IgD-negative memory B cell (primary cell): ENCODE measurements around the gene RAPGEF4. TPM values are rescaled to one million over a fixed set of nuclear protein-coding genes. Genes with fewer than 3 reads are reported as not detected.

Experiments used
- H3K27ac Mint-ChIP-seq, 3 donors: one replicate each; pipeline ENCODE4 v1.8.0; 2020 to 2022; ENCODE audit warnings: mild to moderate bottlenecking in 3 of 3, mixed read lengths in 3 of 3, moderate library complexity in 1 of 3
- H3K27me3 Mint-ChIP-seq: one replicate; pipeline ENCODE4 v1.8.0; 2021; ENCODE audit warnings: mixed read lengths
- H3K36me3 Mint-ChIP-seq: one replicate; pipeline ENCODE4 v1.8.0; 2020; ENCODE audit warnings: mild to moderate bottlenecking, mixed read lengths
- H3K4me1 Mint-ChIP-seq, 3 donors: one replicate each; pipeline ENCODE4 v1.8.0; 2020 to 2022; ENCODE audit warnings: mixed read lengths in 3 of 3, mild to moderate bottlenecking in 1 of 3
- H3K4me3 Mint-ChIP-seq, 4 donors: one replicate each; pipeline ENCODE4 v1.8.0; 2020 to 2022; ENCODE audit warnings: mild to moderate bottlenecking in 4 of 4, mixed read lengths in 4 of 4, moderate library complexity in 3 of 4
- H3K9me3 Mint-ChIP-seq, 3 donors: one replicate each; pipeline ENCODE4 v1.8.0; 2020 to 2021; ENCODE audit warnings: mixed read lengths in 3 of 3, mild to moderate bottlenecking in 1 of 3
- polyA plus RNA-seq: library from polyadenylated mRNA; unstranded; fragments of 300-500 nt; fragmentation: Illumina TruSeq; gene quantifications from one replicate; pipeline ENCODE4 v1.2.3, GENCODE V29; 2021

Gene RAPGEF4
- polyA plus RNA-seq, 1 donor from 2014 or later, result not detected

GRCh38 chr2:172968061-172968469, 232.4 kb downstream of the RAPGEF4 start:
- Mint-ChIP-seq H3K9me3 (no peaks in the 10 kb centered on the region), H3K27ac (no peak overlapping the region), H3K4me3 (no peak overlapping the region), H3K36me3 (no peaks in the 10 kb centered on the region), H3K27me3 (peaks cover 6% of the 10 kb centered on the region), H3K4me1 (no peaks in the 10 kb centered on the region)

GRCh38 chr2:172969166-172969565, 233.5 kb downstream of the RAPGEF4 start:
- Mint-ChIP-seq H3K27me3 (peaks cover 6% of the 10 kb centered on the region), H3K4me3 (no peak overlapping the region), H3K4me1 (no peaks in the 10 kb centered on the region), H3K27ac (no peak overlapping the region), H3K36me3 (no peaks in the 10 kb centered on the region), H3K9me3 (no peaks in the 10 kb centered on the region)

- no peaks in the 10 kb centered on the region for H3K4me1 Mint-ChIP-seq
- H3K27ac Mint-ChIP-seq, result no peak overlapping the region
- peaks cover 6% of the 10 kb centered on the region for H3K27me3 Mint-ChIP-seq
Measured at GRCh38 chr2:172969609-172970008, 234.0 kb downstream of the RAPGEF4 start.

GRCh38 chr2:172970660-172971059, 235.0 kb downstream of the RAPGEF4 start:
- Mint-ChIP-seq H3K27me3 (peaks cover 10% of the 10 kb centered on the region), H3K9me3 (no peaks in the 10 kb centered on the region), H3K36me3 (no peaks in the 10 kb centered on the region), H3K4me1 (no peaks in the 10 kb centered on the region), H3K4me3 (no peak overlapping the region), H3K27ac (no peak overlapping the region)

More at GRCh38 chr2:172969609-172970008, 234.0 kb downstream of the RAPGEF4 start:
- Mint-ChIP-seq H3K36me3 (no peaks in the 10 kb centered on the region), H3K9me3 (no peaks in the 10 kb centered on the region), H3K4me3 (no peak overlapping the region)

GRCh38 chr2:172972005-172972619, 236.5 kb downstream of the RAPGEF4 start:
- Mint-ChIP-seq H3K27me3 (peaks cover 15% of the 10 kb centered on the region), H3K4me1 (peaks cover 0 to 1% (median 0%) of the 10 kb centered on the region in 3 donors), H3K9me3 (no peaks in the 10 kb centered on the region), H3K4me3 (no peak overlapping the region), H3K27ac (no peak overlapping the region), H3K36me3 (no peaks in the 10 kb centered on the region)

GRCh38 chr2:172974762-172975161, 239.1 kb downstream of the RAPGEF4 start:
- Mint-ChIP-seq H3K27me3 (peaks cover 16% of the 10 kb centered on the region), H3K27ac (no peak overlapping the region), H3K4me1 (peaks cover 0 to 1% (median 0%) of the 10 kb centered on the region in 3 donors), H3K9me3 (no peaks in the 10 kb centered on the region), H3K4me3 (no peak overlapping the region), H3K36me3 (no peaks in the 10 kb centered on the region)

- Mint-ChIP-seq H3K9me3 (no peaks in the 10 kb centered on the region), H3K27me3 (peaks cover 13% of the 10 kb centered on the region), H3K27ac (no peak overlapping the region)
Measured at GRCh38 chr2:172976116-172976515, 240.5 kb downstream of the RAPGEF4 start.

GRCh38 chr2:172976816-172977215, 241.2 kb downstream of the RAPGEF4 start:
- H3K4me3 Mint-ChIP-seq, result no peak overlapping the region
- peaks cover 0 to 1% (median 0%) of the 10 kb centered on the region in 3 donors for H3K4me1 Mint-ChIP-seq
- no peaks in the 10 kb centered on the region for H3K36me3 Mint-ChIP-seq
- peaks cover 10% of the 10 kb centered on the region for H3K27me3 Mint-ChIP-seq
- no peaks in the 10 kb centered on the region for H3K9me3 Mint-ChIP-seq
- no peak overlapping the region for H3K27ac Mint-ChIP-seq

More at GRCh38 chr2:172976116-172976515, 240.5 kb downstream of the RAPGEF4 start:
- Mint-ChIP-seq H3K4me3 (no peak overlapping the region), H3K36me3 (no peaks in the 10 kb centered on the region), H3K4me1 (peaks cover 0 to 1% (median 0%) of the 10 kb centered on the region in 3 donors)

GRCh38 chr2:172977270-172978062, 241.8 kb downstream of the RAPGEF4 start:
- Mint-ChIP-seq H3K9me3 (no peaks in the 10 kb centered on the region), H3K4me3 (no peak overlapping the region), H3K27me3 (peaks cover 10% of the 10 kb centered on the region), H3K4me1 (peaks cover 0 to 1% (median 0%) of the 10 kb centered on the region in 3 donors), H3K36me3 (no peaks in the 10 kb centered on the region), H3K27ac (no peak overlapping the region)

- Mint-ChIP-seq H3K4me1 (peaks cover 0 to 1% (median 0%) of the 10 kb centered on the region in 3 donors), H3K27me3 (peaks cover 10% of the 10 kb centered on the region), H3K27ac (no peak overlapping the region), H3K4me3 (no peak overlapping the region), H3K9me3 (no peaks in the 10 kb centered on the region), H3K36me3 (no peaks in the 10 kb centered on the region)
Measured at GRCh38 chr2:172978063-172978383, 242.4 kb downstream of the RAPGEF4 start.

GRCh38 chr2:172985139-172985892, 249.7 kb downstream of the RAPGEF4 start:
- Mint-ChIP-seq H3K4me1 (peaks cover 0 to 10% (median 2%) of the 10 kb centered on the region in 3 donors), H3K27ac (no peak overlapping the region), H3K9me3 (no peaks in the 10 kb centered on the region), H3K36me3 (no peaks in the 10 kb centered on the region), H3K4me3 (peak overlapping the region in 1 of 4 donors; percentile 24), H3K27me3 (peaks cover 8% of the 10 kb centered on the region)

GRCh38 chr2:172986040-172986439, 250.4 kb downstream of the RAPGEF4 start:
- H3K9me3 Mint-ChIP-seq, result no peaks in the 10 kb centered on the region
- no peak overlapping the region for H3K27ac Mint-ChIP-seq
- no peak overlapping the region for H3K4me3 Mint-ChIP-seq
- H3K27me3 Mint-ChIP-seq, result peaks cover 8% of the 10 kb centered on the region
- H3K36me3 Mint-ChIP-seq, result no peaks in the 10 kb centered on the region
- peaks cover 0 to 10% (median 2%) of the 10 kb centered on the region in 3 donors for H3K4me1 Mint-ChIP-seq

GRCh38 chr2:172988728-172989127, 253.1 kb downstream of the RAPGEF4 start:
- no peak overlapping the region for H3K27ac Mint-ChIP-seq
- no peak overlapping the region for H3K4me3 Mint-ChIP-seq
- H3K27me3 Mint-ChIP-seq, result peaks cover 9% of the 10 kb centered on the region

GRCh38 chr2:172991031-172991430, 255.4 kb downstream of the RAPGEF4 start:
- Mint-ChIP-seq H3K27me3 (peaks cover 3% of the 10 kb centered on the region), H3K36me3 (no peaks in the 10 kb centered on the region), H3K4me1 (peaks cover 0 to 2% (median 0%) of the 10 kb centered on the region in 3 donors), H3K9me3 (no peaks in the 10 kb centered on the region), H3K27ac (no peak overlapping the region), H3K4me3 (no peak overlapping the region)

More at GRCh38 chr2:172988728-172989127, 253.1 kb downstream of the RAPGEF4 start:
- Mint-ChIP-seq H3K36me3 (no peaks in the 10 kb centered on the region), H3K9me3 (no peaks in the 10 kb centered on the region), H3K4me1 (peaks cover 0 to 10% (median 2%) of the 10 kb centered on the region in 3 donors)

GRCh38 chr2:172993139-172993538, 257.5 kb downstream of the RAPGEF4 start:
- no peak overlapping the region for H3K27ac Mint-ChIP-seq
- H3K9me3 Mint-ChIP-seq, result no peaks in the 10 kb centered on the region
- H3K4me1 Mint-ChIP-seq, result no peaks in the 10 kb centered on the region
- H3K27me3 Mint-ChIP-seq, result peaks cover 5% of the 10 kb centered on the region
- no peak overlapping the region for H3K4me3 Mint-ChIP-seq
- H3K36me3 Mint-ChIP-seq, result no peaks in the 10 kb centered on the region
